GM18873 (cell line): ENCODE measurements around the gene NLRC5.

Experiments
- ATAC-seq: cut with Tn5 transposase; IDR thresholded peaks from one replicate; pipeline ENCODE4 v1.9.1; 2021; ENCODE audit warnings: mild to moderate bottlenecking, moderate library complexity, moderate number of reproducible peaks; ENCODE audit not compliant: unreplicated experiment, low FRiP score

NLRC5 gene

GRCh38 chr16:57020651-57021050 is 31.3 kb downstream of the NLRC5 start:
- no peak for ATAC-seq

- no peak for ATAC-seq
Measured at GRCh38 chr16:57021757-57022156, 32.4 kb downstream of the NLRC5 start.

DNA sequence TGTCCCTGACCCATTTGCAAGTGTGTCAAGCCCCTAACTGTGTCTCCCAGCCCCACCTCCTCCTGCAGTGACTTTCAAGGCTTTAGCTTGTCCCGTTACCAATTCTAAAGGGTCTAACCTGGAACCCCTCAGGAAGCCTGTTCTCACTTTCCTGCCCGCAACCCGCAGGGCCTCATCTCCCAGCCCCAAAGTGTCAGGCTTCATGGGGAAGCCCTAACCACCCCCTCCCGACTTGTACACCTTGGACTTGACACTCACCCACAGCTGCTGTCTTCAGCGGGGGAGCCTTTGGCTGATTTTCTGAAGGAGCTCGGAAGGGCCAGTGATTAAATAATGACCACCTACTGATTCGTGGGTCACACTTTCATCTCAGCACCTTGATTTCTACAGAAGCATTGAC is 33.1 kb downstream of the NLRC5 start:
- no peak for ATAC-seq

- no peak for ATAC-seq
Measured at GRCh38 chr16:57023541-57024249, 34.3 kb downstream of the NLRC5 start.

- ATAC-seq = no peak
Measured at GRCh38 chr16:57024894-57025680, 35.7 kb downstream of the NLRC5 start.

DNA sequence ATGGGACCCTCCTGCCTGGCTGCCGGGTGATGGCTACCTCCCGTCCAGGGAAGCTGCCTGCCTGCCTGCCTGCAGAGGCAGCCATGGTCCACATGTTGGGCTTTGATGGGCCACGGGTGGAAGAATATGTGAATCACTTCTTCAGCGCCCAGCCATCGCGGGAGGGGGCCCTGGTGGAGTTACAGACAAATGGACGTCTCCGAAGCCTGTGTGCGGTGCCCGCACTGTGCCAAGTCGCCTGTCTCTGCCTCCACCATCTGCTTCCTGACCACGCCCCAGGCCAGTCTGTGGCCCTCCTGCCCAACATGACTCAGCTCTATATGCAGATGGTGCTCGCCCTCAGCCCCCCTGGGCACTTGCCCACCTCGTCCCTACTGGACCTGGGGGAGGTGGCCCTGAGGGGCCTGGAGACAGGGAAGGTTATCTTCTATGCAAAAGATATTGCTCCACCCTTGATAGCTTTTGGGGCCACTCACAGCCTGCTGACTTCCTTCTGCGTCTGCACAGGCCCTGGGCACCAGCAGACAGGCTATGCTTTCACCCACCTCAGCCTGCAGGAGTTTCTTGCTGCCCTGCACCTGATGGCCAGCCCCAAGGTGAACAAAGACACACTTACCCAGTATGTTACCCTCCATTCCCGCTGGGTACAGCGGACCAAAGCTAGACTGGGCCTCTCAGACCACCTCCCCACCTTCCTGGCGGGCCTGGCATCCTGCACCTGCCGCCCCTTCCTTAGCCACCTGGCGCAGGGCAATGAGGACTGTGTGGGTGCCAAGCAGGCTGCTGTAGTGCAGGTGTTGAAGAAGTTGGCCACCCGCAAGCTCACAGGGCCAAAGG is 36.8 kb downstream of the NLRC5 start:
- no peak for ATAC-seq

GRCh38 chr16:57026778-57027062 is 37.4 kb downstream of the NLRC5 start:
- no peak for ATAC-seq

DNA sequence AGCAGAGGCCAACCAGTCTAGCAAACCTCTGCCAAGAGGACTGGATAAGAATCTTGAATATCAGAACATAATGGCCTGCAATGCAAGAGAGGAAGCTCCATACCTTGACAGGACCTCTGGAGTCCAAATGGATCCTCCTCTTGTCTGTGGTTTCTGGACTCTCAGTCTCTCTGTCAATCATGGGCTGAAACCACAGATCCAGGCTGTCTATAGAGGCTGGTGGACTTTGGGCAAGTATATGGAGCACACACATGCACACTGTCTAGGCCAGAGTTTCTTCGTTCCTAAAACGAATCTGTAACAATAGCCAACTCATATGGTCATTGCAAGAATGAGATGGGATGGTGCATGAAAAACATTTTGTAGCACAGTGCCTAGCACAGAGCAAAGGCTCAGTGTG is 37.7 kb downstream of the NLRC5 start:
- no peak for ATAC-seq

GRCh38 chr16:57028086-57028485 is 38.7 kb downstream of the NLRC5 start:
- ATAC-seq = no peak

DNA sequence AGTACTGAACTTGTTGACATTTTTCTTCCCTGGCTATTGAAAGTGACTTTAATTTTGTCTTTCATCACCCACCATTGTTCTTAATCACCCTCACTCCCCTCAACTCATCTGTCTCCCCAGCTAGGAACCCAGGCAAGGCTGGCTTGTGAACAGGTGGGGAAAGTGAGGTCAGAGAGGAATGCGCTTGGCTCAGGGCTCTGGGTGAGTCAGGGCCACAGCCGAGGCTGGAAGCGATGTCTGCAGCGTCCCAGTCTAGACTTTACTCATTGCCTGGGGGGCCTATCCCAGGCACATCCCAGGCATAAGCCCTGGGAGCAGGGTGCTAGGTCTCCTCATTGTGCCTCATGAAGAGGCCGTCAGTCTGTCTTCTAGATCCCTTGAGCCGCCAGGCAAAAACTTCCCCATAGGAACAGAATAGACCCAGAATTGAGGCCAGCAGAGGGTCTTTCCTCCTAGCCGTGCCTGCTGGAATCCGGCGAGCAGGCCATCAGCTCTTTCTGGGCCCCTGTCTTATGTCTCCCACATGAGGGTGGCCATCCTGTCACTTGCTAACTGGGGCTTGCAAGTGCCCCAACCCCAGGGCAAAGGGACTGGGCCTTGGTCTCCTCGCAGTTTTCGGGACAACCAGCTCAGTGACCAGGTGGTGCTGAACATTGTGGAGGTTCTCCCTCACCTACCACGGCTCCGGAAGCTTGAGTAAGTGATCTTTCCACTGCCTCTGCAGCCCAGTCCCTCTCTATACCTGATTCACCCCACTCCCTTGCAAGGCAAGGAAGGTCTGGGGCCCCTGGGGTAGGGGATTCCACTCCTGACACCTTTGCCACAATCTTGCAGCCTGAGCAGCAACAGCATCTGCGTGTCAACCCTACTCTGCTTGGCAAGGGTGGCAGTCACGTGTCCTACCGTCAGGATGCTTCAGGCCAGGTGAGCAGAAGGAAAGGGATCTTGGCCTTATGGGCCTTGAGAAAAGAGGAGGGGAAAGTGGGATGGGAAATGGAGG is 40.1 kb downstream of the NLRC5 start:
- ATAC-seq = no peak

- ATAC-seq = no peak
Measured at GRCh38 chr16:57030346-57030902, 41.1 kb downstream of the NLRC5 start.

- no peak for ATAC-seq
Measured at GRCh38 chr16:57031156-57031555, 41.8 kb downstream of the NLRC5 start.

- ATAC-seq = no peak
Measured at GRCh38 chr16:57032346-57032745, 43.0 kb downstream of the NLRC5 start.

DNA sequence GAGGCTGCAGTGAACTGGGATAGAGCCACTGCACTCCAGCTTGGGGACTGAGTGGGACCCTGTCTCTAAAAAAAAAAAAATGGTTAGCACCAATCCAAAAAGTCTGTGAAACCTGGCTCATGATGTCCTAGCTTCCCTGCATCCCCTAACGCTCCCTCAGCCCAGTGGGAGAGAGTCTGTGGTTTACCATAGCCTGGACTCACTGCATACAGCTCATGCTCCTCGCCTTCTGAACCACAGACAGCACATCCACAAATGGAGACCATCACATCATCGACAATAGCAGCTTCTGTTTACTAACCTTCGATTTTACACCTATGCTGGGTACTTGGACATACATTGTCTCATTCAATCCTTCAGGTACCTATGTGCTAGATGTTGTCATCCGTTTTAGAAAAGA is 43.6 kb downstream of the NLRC5 start:
- ATAC-seq = no peak

DNA sequence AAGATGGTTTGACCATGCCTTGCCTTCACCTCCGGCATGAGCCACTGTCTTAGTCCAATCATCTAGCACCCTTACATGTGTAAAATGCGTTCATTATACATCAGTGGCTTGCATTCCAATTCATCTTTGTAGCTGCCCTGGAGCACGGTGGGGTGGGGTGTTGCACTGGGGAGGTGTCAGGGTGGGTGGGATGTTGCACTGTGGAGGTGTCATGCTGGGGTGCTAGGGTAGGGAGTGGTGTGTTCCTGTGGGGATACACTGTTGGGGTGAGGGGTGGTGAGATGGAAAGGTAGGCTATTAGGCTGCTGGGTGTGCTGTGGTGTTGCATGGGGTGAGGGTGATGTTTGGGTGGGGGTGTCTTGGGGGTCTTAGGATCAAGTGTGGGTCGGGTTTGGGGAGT is 47.0 kb downstream of the NLRC5 start:
- ATAC-seq = no peak

DNA sequence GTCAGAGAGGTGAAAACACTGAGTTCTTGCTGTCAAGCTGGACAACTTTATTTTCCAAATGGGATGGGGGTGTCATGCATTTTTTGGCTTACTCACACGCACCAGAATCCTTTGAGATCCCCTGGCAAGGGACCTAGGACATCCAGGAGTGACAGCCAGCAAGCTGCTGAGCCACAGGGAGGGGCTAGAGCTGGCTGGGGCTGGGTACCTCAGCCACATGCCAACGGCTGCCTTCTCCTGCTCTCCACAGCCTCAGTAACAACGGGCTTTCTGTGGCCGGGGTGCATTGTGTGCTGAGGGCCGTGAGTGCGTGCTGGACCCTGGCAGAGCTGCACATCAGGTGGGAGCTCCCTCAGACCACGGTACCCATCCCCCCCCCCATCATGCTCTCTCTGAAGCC is 47.6 kb downstream of the NLRC5 start:
- no peak for ATAC-seq

- no peak for ATAC-seq
Measured at GRCh38 chr16:57038166-57038565, 48.8 kb downstream of the NLRC5 start.

DNA sequence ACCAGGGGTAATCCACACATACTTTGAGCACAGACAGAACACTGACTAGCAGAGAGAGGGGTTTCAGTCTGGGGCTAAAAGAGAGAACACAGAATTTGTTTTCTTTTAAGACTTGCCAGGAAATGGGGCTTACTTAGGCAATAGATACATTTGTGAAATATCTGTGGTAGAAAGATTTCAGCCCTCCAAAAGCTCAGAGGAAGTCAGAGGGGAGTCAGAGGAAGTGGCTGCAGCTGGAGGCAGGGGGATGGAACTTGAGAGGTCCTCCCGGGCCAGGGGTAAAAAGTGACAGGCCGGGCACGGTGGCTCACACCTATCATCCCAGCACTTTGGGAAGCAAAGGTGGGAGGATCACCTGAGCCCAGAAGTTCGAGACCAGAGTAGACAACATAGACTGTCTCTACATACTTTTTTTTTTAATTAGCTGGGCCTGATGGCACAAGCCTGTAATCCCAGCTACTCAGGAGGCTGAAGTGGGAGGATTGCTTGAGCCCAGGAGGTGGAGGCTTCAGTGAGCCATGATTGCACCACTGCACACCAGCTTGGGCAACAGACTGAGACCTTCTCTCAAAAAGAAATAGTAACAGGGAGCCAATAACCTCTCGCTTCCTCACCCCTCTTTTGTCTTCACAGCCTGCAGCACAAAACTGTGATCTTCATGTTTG is 49.9 kb downstream of the NLRC5 start:
- no peak for ATAC-seq
